HCT116 (cell line): ENCODE results near the gene FOXL2. TPM values are rescaled to one million over a fixed set of nuclear protein-coding genes. Genes with fewer than 3 reads are reported as not detected.

Source experiments
- ATAC-seq: fragments of 200-7000 bp; cut with Tn5 transposase; 2 replicates; pipeline ENCODE4 v1.9.1; 2020; ENCODE audit warnings: mild to moderate bottlenecking, moderate library complexity
- BruUV-seq: library from RNA; stranded (reverse); fragments of 400-500 nt; replicated peaks from 2 replicates; lab custom pipeline; 2021; lab: Mats Ljungman, UMichigan
- CTCF ChIA-PET: fragments of 300-600 bp; sonication (Branson Sonifier 250); formaldehyde crosslinking; loops from one replicate; lab custom pipeline; 2021; ENCODE audit warnings: antibody characterized with exemption; lab: Charles Lee
- POLR2A ChIA-PET: fragments of 300-600, 350-600 bp; sonication (Branson Sonifier 250); formaldehyde crosslinking; loops from one replicate; lab custom pipeline; 2021; ENCODE audit warnings: antibody characterized with exemption; lab: Charles Lee
- RAD21 ChIA-PET, 2 experiments: fragments of 300-600 bp; sonication (Branson Sonifier 250); formaldehyde crosslinking; loops; one replicate each; lab custom pipeline; 2023; ENCODE audit warnings: low total read pairs in 2 of 2; ENCODE audit not compliant: uncharacterized antibody in 2 of 2, unreplicated experiment in 2 of 2, low non-redundant PET in 1 of 2; lab: Charles Lee
- DNase-seq: peaks from one replicate; pipeline ENCODE4 v3.0.0-alpha.2; 2010; ENCODE audit warnings: low read depth, low spot score
- H2AFZ ChIP-seq: fragments of 200-600 bp; shearing (Covaris generic), sonication (generic); 2 replicates; pipeline ENCODE4 v1.6.1; 2017; ENCODE audit warnings: low read depth, mixed run types, mixed read lengths, antibody characterized with exemption, low read length; ENCODE audit not compliant: poor library complexity, severe bottlenecking
- H3K27ac ChIP-seq: 2 replicates; pipeline ENCODE4 v1.5.1; 2012; ENCODE audit warnings: low read depth, low read length
- H3K27me3 ChIP-seq: fragments of 200-600 bp; sonication (generic); 2 replicates; pipeline ENCODE4 v1.6.1; 2016; ENCODE audit warnings: mixed run types, low read length, mixed read lengths; ENCODE audit not compliant: insufficient read depth
- H3K36me3 ChIP-seq, 2 experiments: fragments of 200-500 bp in 1 of 2; fragments of 200-600 bp in 1 of 2; sonication (Bioruptor generic) in 1 of 2; sonication (generic) in 1 of 2; 2 replicates each; pipeline versions ENCODE4 v1.5.1 to v1.6.1; 2014 to 2016; ENCODE audit warnings: low read length in 2 of 2, inconsistent platforms in 1 of 2, mixed read lengths in 1 of 2, mixed run types in 1 of 2; ENCODE audit not compliant: insufficient read depth in 2 of 2, control insufficient read depth in 1 of 2
- H3K4me1 ChIP-seq, 2 experiments: fragments of 200-600 bp in 1 of 2; sonication (generic) in 1 of 2; 2 replicates each; pipeline versions ENCODE4 v1.5.1 to v1.6.1; 2012 to 2017; ENCODE audit warnings: low read length in 2 of 2, inconsistent platforms in 1 of 2, mild to moderate bottlenecking in 1 of 2, mixed read lengths in 1 of 2, mixed run types in 1 of 2, moderate library complexity in 1 of 2; ENCODE audit not compliant: insufficient read depth in 2 of 2, control insufficient read depth in 1 of 2
- H3K4me2 ChIP-seq: fragments of 200-600 bp; sonication (generic); 2 replicates; pipeline ENCODE4 v1.6.1; 2017; ENCODE audit warnings: mixed run types, low read length, mixed read lengths
- H3K4me3 ChIP-seq, 2 experiments: fragments of 200-600 bp in 1 of 2; sonication (generic) in 1 of 2; replicated peaks in 1 of 2; 2 replicates each; pipeline ENCODE4 v1.5.1; 2011 to 2016; ENCODE audit warnings: low read length in 2 of 2, control low read depth in 1 of 2, low read depth in 1 of 2, mild to moderate bottlenecking in 1 of 2, mixed read lengths in 1 of 2, mixed run types in 1 of 2
- H3K79me2 ChIP-seq: fragments of 200-600 bp; sonication (generic); 2 replicates; pipeline ENCODE4 v1.6.1; 2017; ENCODE audit warnings: mild to moderate bottlenecking, mixed run types, low read length, moderate library complexity, mixed read lengths; ENCODE audit not compliant: insufficient read depth
- H3K9ac ChIP-seq: fragments of 200-600 bp; sonication (generic); 2 replicates; pipeline ENCODE4 v1.6.1; 2016; ENCODE audit warnings: low read length, mixed read lengths
- H3K9me2 ChIP-seq: fragments of 200-600 bp; sonication (generic), shearing (Covaris generic); 2 replicates; pipeline ENCODE4 v1.6.1; 2017; ENCODE audit warnings: mixed run types, mild to moderate bottlenecking, moderate library complexity; ENCODE audit not compliant: insufficient read depth
- H3K9me3 ChIP-seq, 2 experiments: fragments of 200-500 bp in 1 of 2; fragments of 200-600 bp in 1 of 2; sonication (Bioruptor generic) in 1 of 2; sonication (generic) in 1 of 2; 2 replicates each; pipeline ENCODE4 v1.6.1; 2014 to 2017; ENCODE audit warnings: low read length in 2 of 2, mixed read lengths in 2 of 2, inconsistent platforms in 1 of 2, low read depth in 1 of 2, mild to moderate bottlenecking in 1 of 2, mixed run types in 1 of 2, moderate library complexity in 1 of 2; ENCODE audit not compliant: control insufficient read depth in 1 of 2, insufficient read depth in 1 of 2
- H4K20me1 ChIP-seq: fragments of 200-600 bp; sonication (generic), shearing (Covaris generic); 2 replicates; pipeline ENCODE4 v1.6.1; 2017; ENCODE audit warnings: mixed run types, mild to moderate bottlenecking, moderate library complexity; ENCODE audit not compliant: insufficient read depth
- CBX3 ChIP-seq: IDR thresholded peaks from 2 replicates; pipeline ENCODE4 v1.6.1; 2012; ENCODE audit warnings: low read depth
- CTCF ChIP-seq, 3 experiments: fragments of 200-600 bp in 1 of 3; sonication (generic) in 1 of 3; IDR thresholded peaks in 2 of 3; conservative IDR thresholded peaks in 1 of 3; 2 replicates each; pipeline ENCODE4 v1.5.1; 2012 to 2017; ENCODE audit warnings: low read depth in 2 of 3, low read length in 2 of 3, antibody characterized with exemption in 1 of 3, borderline replicate concordance in 1 of 3, control low read depth in 1 of 3, mild to moderate bottlenecking in 1 of 3, mixed read lengths in 1 of 3, mixed run types in 1 of 3, moderate library complexity in 1 of 3; ENCODE audit not compliant: insufficient read depth in 1 of 3
- EZH2 ChIP-seq: fragments of 200-600 bp; sonication (generic); IDR thresholded peaks from 2 replicates; pipeline ENCODE4 v1.6.1; 2017; ENCODE audit warnings: antibody characterized with exemption, mixed run types
- REST ChIP-seq: IDR thresholded peaks from 2 replicates; pipeline ENCODE4 v1.6.1; 2012; ENCODE audit warnings: low read depth
- YY1 ChIP-seq: IDR thresholded peaks from 2 replicates; pipeline ENCODE4 v1.6.1; 2011; ENCODE audit warnings: low read length, low read depth, moderate library complexity, mild to moderate bottlenecking; ENCODE audit not compliant: insufficient replicate concordance; ENCODE audit errors: extremely low read depth
- ZNF274 ChIP-seq: fragments of 200-500 bp; sonication (Bioruptor generic); IDR thresholded peaks from 2 replicates; pipeline ENCODE4 v1.6.1; 2014; ENCODE audit warnings: mild to moderate bottlenecking, low read depth, low read length, inconsistent platforms
- intact Hi-C: fragments of 100-400 bp; cut with micrococcal nuclease; formaldehyde crosslinking; loops from 2 replicates; pipeline ENCODE4 v1.10.0; 2022
- total RNA-seq: library from RNA; stranded (reverse); gene quantifications from one replicate; pipeline ENCODE4 v1.2.1, GENCODE V29; 2021; ENCODE audit not compliant: unreplicated experiment

The FOXL2 gene
- total RNA-seq, 1 experiment from 2014 or later, result not detected

- Histone ChIP-seq H3K9me3 (no peaks in the 10 kb centered on the region), H4K20me1 (no peaks in the 10 kb centered on the region), H3K4me3 (no peak overlapping the region), H3K4me1 (no peaks in the 10 kb centered on the region), H3K9ac (no peak overlapping the region), H3K4me2 (no peak overlapping the region), H3K27ac (no peak overlapping the region), H3K9me2 (no peaks in the 10 kb centered on the region), H3K79me2 (no peaks in the 10 kb centered on the region), H3K27me3 (no peaks in the 10 kb centered on the region), H2AFZ (no peak overlapping the region), H3K36me3 (no peaks in the 10 kb centered on the region)
- ChIA-PET RAD21 (no interaction called here), CTCF (no interaction called here), POLR2A (no interaction called here)
- no TSS peak for BruUV-seq
- DNase-seq, result no peak
- intact Hi-C loops, result no loop called here
- ATAC-seq, result no peak
- TF ChIP-seq CTCF (IDR thresholded peaks at IDR 0.05 in 2 of 3, conservative IDR thresholded peaks at IDR 0.05 in 1 of 3; ENCODE audit: borderline replicate concordance in 1 of 3, insufficient read depth in 1 of 3, low read depth in 2 of 3, low read length in 2 of 3) (no peak), ZNF274 (no peak), CBX3 (no peak)
Measured at GRCh38 chr3:138949445-138950005, 2.6 kb upstream of the FOXL2 start.

GRCh38 chr3:138949002-138949418 lies 2.1 kb upstream of the FOXL2 start:
- POLR2A ChIA-PET, result no interaction called here
- no peaks in the 10 kb centered on the region for H3K9me2 ChIP-seq
- no peak for ATAC-seq
- H2AFZ ChIP-seq, result no peak overlapping the region
- no peak overlapping the region for H3K27ac ChIP-seq
- no peak overlapping the region for H3K4me2 ChIP-seq
- no peaks in the 10 kb centered on the region for H3K36me3 ChIP-seq
- no peaks in the 10 kb centered on the region for H3K4me1 ChIP-seq
- no peaks in the 10 kb centered on the region for H3K27me3 ChIP-seq
- intact Hi-C loops, result no loop called here
- CTCF ChIA-PET, result no interaction called here
- RAD21 ChIA-PET, result no interaction called here
- DNase-seq, result no peak
- TF ChIP-seq EZH2 (no peak), REST (no peak), YY1 (no peak)
- H3K79me2 ChIP-seq, result no peaks in the 10 kb centered on the region
- no peak overlapping the region for H3K9ac ChIP-seq
- no peaks in the 10 kb centered on the region for H3K9me3 ChIP-seq
- BruUV-seq, result no TSS peak
- H4K20me1 ChIP-seq, result no peaks in the 10 kb centered on the region
- H3K4me3 ChIP-seq, result no peak overlapping the region
